ENCODE results near the gene ZNF345.

GRCh38 chr19:36838784-36839324, 11.8 kb upstream of the ZNF345 start:
- no peak for TF ChIP-seq CTCF (conservative IDR thresholded peaks at IDR 0.05; ENCODE audit: low read depth in 2 of 2)
- no peak for TF ChIP-seq JUNB (IDR thresholded peaks at IDR 0.05; ENCODE audit: unreplicated experiment)
- no peak for TF ChIP-seq POLR2AphosphoS5 (IDR thresholded peaks at IDR 0.05; ENCODE audit: low read depth)
- no peak for TF ChIP-seq EZH2phosphoT487 (IDR thresholded peaks at IDR 0.05; ENCODE audit: unreplicated experiment)
- TF ChIP-seq CREB1 (CRISPR knock-in tag; IDR thresholded peaks at IDR 0.05; ENCODE audit: low read depth): no peak
- no peak for TF ChIP-seq REST (IDR thresholded peaks at IDR 0.05; ENCODE audit: unreplicated experiment)
- no peak for TF ChIP-seq EZH2 (IDR thresholded peaks at IDR 0.05; ENCODE audit: low read depth, unreplicated experiment)
- no peak for TF ChIP-seq NANOG (IDR thresholded peaks at IDR 0.05; ENCODE audit: borderline replicate concordance)
- TF ChIP-seq ETS1 (IDR thresholded peaks at IDR 0.05): no peak
- TF ChIP-seq ZNF114 (CRISPR knock-in tag; IDR thresholded peaks at IDR 0.05): no peak
- no peak for TF ChIP-seq ZNF462 (CRISPR knock-in tag; IDR thresholded peaks at IDR 0.05)
- TF ChIP-seq STAT1 (IDR thresholded peaks at IDR 0.05; ENCODE audit: unreplicated experiment): no peak
- TF ChIP-seq ZNF331 (CRISPR knock-in tag; IDR thresholded peaks at IDR 0.05; ENCODE audit: low read depth): no peak

Measured in GM23338 (cell line).